ENCODE data around the gene GCNT3. TPM values are rescaled to one million over a fixed set of nuclear protein-coding genes. Genes with fewer than 3 reads are reported as not detected.

The GCNT3 gene
- total and polyA plus RNA-seq, 3 donors from 2014 or later = 2.5 to 15.4 (median 3.0) TPM

DNA sequence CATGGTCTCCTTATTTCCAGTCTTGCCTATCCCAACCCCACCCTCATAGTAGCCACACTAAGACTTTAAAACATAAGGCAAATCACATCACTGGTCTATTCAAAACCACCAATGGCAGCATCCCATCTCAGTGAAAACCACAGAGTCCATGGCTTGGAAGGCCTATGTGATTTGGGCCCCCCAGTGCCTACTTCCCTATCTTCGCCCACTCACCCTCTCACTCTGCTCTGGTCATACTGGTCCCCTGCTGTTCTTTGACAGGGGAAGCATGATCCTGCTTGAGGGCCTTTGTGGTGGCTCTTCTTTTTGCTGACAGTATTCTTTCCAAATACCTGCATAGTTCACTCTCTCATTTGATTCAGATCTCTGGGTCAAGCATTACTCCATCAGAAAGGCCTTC, 42.5 kb downstream of the GCNT3 start:
- H3K9me3 ChIP-seq = no peaks in the 10 kb centered on the region
- peaks cover 13% of the 10 kb centered on the region for H3K4me1 ChIP-seq
- 86 to 95% methylated on average over 1 of the region's 1 CpG for whole genome bisulfite sequencing, 2 donors
- TF ChIP-seq POLR2A (IDR thresholded peaks at IDR 0.05) = no peak
- TF ChIP-seq, protein P1, sequence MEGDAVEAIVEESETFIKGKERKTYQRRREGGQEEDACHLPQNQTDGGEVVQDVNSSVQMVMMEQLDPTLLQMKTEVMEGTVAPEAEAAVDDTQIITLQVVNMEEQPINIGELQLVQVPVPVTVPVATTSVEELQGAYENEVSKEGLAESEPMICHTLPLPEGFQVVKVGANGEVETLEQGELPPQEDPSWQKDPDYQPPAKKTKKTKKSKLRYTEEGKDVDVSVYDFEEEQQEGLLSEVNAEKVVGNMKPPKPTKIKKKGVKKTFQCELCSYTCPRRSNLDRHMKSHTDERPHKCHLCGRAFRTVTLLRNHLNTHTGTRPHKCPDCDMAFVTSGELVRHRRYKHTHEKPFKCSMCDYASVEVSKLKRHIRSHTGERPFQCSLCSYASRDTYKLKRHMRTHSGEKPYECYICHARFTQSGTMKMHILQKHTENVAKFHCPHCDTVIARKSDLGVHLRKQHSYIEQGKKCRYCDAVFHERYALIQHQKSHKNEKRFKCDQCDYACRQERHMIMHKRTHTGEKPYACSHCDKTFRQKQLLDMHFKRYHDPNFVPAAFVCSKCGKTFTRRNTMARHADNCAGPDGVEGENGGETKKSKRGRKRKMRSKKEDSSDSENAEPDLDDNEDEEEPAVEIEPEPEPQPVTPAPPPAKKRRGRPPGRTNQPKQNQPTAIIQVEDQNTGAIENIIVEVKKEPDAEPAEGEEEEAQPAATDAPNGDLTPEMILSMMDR (IDR thresholded peaks at IDR 0.05) = no peak
- no peaks in the 10 kb centered on the region for H3K36me3 ChIP-seq (ENCODE audit: low read depth, missing control alignments)
- H3K27me3 ChIP-seq = no peaks in the 10 kb centered on the region
- H3K27ac ChIP-seq = no peak overlapping the region
- intact Hi-C loops (cut with DNase I; ENCODE audit: low total_unique reads) = no loop called here
- H3K4me3 ChIP-seq = no peak overlapping the region
- no peak for DNase-seq

DNA sequence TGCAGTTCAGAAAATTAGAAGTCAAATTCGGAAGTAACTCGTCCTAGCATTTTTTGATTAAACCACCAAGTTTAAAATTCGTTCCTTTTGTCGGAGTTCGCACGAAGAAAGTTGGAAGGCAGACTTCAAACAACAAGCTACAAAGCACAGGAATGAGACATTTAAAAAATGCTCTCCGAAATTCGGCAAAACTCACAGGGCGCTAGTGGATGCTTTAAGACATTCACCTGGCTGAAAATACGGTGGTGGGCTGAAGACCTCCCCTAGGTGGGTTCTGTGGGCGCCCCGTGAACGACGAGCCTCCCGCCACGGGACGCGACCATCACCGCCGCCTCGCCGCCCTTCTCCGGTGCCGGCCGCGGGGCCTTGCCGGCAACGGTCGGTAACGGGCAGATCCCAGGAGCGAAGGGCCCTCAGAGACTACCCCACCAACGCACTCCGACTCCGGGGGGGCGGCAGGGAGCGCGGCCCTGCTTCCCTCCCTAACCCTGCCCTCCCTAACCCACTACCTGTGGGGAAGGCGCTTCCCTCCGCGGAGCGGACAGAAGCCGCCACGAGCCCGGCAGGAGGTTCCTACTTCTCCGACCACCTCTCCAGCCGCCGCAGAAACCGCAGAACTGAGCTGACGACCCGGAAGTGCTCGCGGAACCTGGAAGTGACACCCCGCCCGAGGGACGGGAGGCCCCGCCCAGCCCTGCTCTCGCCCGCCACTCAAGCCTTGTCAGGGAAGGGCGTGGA, 45.5 kb downstream of the GCNT3 start, which contains the start of gene GTF2A2:
Gene GTF2A2 (minus strand): TSS at position 619 of the 738 bp plus-strand sequence. CDS start 5,238 bp downstream, outside the sequence.
- H3K36me3 ChIP-seq (ENCODE audit: low read depth, missing control alignments) = no peaks in the 10 kb centered on the region
- 0% methylated on average over 17 to 44 of the region's 59 CpGs for whole genome bisulfite sequencing, 2 donors
- peaks cover 13% of the 10 kb centered on the region for H3K4me1 ChIP-seq
- no peaks in the 10 kb centered on the region for H3K9me3 ChIP-seq
- H3K27me3 ChIP-seq = no peaks in the 10 kb centered on the region
- intact Hi-C loops (cut with DNase I; ENCODE audit: low total_unique reads) = no loop called here
- peak; percentile 27 for TF ChIP-seq POLR2A (IDR thresholded peaks at IDR 0.05)
- TF ChIP-seq, protein P1 (IDR thresholded peaks at IDR 0.05) = no peak
- H3K27ac ChIP-seq = peak within 1 kb of the TSS; percentile 69 to 88
- H3K4me3 ChIP-seq = peak within 1 kb of the TSS; percentile 94 to 96
- DNase-seq = peak; percentile 98

DNA sequence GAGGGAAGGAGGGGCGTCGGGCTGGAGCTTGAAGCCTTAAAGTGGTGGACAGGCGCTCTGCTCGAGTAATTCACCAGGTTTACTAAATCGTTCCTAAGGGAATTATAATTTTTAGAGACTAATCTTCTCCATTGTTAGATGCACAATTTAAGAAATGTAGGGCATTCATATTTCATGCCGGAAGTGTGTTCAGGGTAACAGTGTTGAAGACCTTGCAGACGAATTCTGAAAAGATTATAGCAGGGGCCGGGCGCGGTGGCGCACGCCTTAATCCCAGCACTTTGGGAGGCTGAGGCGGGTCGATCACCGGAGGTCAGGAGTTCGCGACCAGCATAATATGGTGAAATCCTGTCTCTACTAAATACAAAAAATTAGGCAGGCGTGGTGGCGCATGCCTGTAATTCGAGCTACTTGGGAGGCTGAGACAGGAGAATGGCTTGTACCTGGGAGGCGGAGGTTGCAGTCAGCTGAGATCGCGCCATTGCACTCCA, 46.1 kb downstream of the GCNT3 start:
- Histone ChIP-seq H3K36me3 (ENCODE audit: low read depth, missing control alignments) (no peaks in the 10 kb centered on the region), H3K9me3 (no peaks in the 10 kb centered on the region), H3K4me1 (peaks cover 13% of the 10 kb centered on the region), H3K27me3 (no peaks in the 10 kb centered on the region), H3K4me3 (peak overlapping the region; percentile 94 to 96), H3K27ac (peak overlapping the region; percentile 69 to 88)
- WGBS, 2 donors = 27 to 29% methylated on average over 23 of the region's 23 CpGs
- no peak for DNase-seq
- intact Hi-C loops (cut with DNase I; ENCODE audit: low total_unique reads) = no loop called here
- TF ChIP-seq, protein P1 (IDR thresholded peaks at IDR 0.05) = no peak

DNA sequence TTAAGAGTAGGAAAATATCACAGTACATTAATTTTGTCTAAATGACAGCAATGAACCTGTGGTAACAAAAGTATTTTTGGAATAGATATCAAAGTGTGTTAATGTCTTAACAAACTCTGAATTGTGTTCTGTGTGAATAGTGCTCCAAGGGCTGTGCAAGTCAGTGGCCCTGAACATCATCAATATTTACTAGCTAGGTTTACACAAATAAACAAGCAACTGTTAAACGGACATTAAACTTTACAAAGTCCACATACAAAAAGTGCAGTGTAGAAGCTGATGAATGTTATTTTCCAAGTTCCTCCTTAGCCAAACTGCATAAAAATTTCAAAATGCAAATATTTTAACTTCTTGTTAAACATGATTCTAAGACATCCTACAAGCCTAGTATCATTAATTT, 47.8 kb downstream of the GCNT3 start:
- Histone ChIP-seq H3K9me3 (no peaks in the 10 kb centered on the region), H3K27ac (no peak overlapping the region), H3K27me3 (no peaks in the 10 kb centered on the region), H3K36me3 (ENCODE audit: low read depth, missing control alignments) (no peaks in the 10 kb centered on the region), H3K4me1 (peaks cover 13% of the 10 kb centered on the region), H3K4me3 (no peak overlapping the region)
- TF ChIP-seq, protein P1 (IDR thresholded peaks at IDR 0.05) = no peak
- TF ChIP-seq POLR2A (IDR thresholded peaks at IDR 0.05) = no peak
- intact Hi-C loops (cut with DNase I; ENCODE audit: low total_unique reads) = no loop called here
- no peak for DNase-seq
- 70 to 72% methylated on average over 1 of the region's 1 CpG for WGBS, 2 donors

Data from testis (tissue), 3 donors.